GM19395 (cell line): ENCODE data around the gene OR10Z1.

ENCODE experiments used
- ATAC-seq: cut with Tn5 transposase; IDR thresholded peaks from one replicate; pipeline ENCODE4 v1.9.1; 2021; ENCODE audit warnings: mild to moderate bottlenecking, moderate library complexity; ENCODE audit not compliant: unreplicated experiment

Gene OR10Z1

GRCh38 chr1:158604968-158605367 lies at the start of gene OR10Z1:
OR10Z1 (plus strand) TSS chr1:158605268; CDS start chr1:158606439, 1,171 bp downstream.
- no peak for ATAC-seq

GRCh38 chr1:158559696-158560095 lies 45.4 kb upstream of the OR10Z1 start:
- ATAC-seq, result no peak

GRCh38 chr1:158563853-158564252 lies 41.2 kb upstream of the OR10Z1 start:
- ATAC-seq, result no peak

GRCh38 chr1:158564608-158565007 lies 40.5 kb upstream of the OR10Z1 start:
- no peak for ATAC-seq

GRCh38 chr1:158570480-158570879 lies 34.6 kb upstream of the OR10Z1 start, which contains the start of gene OR6P1:
OR6P1 (minus strand) TSS chr1:158570580; CDS start chr1:158563604, 6,976 bp downstream.
- ATAC-seq, result no peak

GRCh38 chr1:158572226-158572625 lies 32.8 kb upstream of the OR10Z1 start:
- no peak for ATAC-seq

- ATAC-seq, result no peak
Measured at GRCh38 chr1:158577561-158577960, 27.5 kb upstream of the OR10Z1 start.

- ATAC-seq, result no peak
Measured at GRCh38 chr1:158579733-158580132, 25.3 kb upstream of the OR10Z1 start, which contains the start of gene OR10X1. OR10X1 (minus strand) TSS chr1:158579899; CDS start chr1:158579899, 0 bp downstream.

- ATAC-seq, result no peak
Measured at GRCh38 chr1:158583962-158584361, 21.1 kb upstream of the OR10Z1 start.

GRCh38 chr1:158586942-158587341 lies 18.1 kb upstream of the OR10Z1 start:
- no peak for ATAC-seq

- no peak for ATAC-seq
Measured at GRCh38 chr1:158600735-158601134, 4.3 kb upstream of the OR10Z1 start.

- ATAC-seq, result no peak
Measured at GRCh38 chr1:158607296-158607695, 2.2 kb downstream of the OR10Z1 start.

GRCh38 chr1:158611916-158612315 lies 6.8 kb downstream of the OR10Z1 start:
- ATAC-seq, result no peak

- no peak for ATAC-seq
Measured at GRCh38 chr1:158613764-158614163, 8.7 kb downstream of the OR10Z1 start.

- ATAC-seq, result no peak
Measured at GRCh38 chr1:158638146-158638545, 33.1 kb downstream of the OR10Z1 start.

GRCh38 chr1:158638904-158639303 lies 33.8 kb downstream of the OR10Z1 start:
- ATAC-seq, result no peak

- ATAC-seq, result no peak
Measured at GRCh38 chr1:158644449-158644848, 39.4 kb downstream of the OR10Z1 start.

GRCh38 chr1:158646465-158646864 lies 41.4 kb downstream of the OR10Z1 start:
- ATAC-seq, result no peak

- ATAC-seq, result no peak
Measured at GRCh38 chr1:158649052-158649451, 44.0 kb downstream of the OR10Z1 start.

- no peak for ATAC-seq
Measured at GRCh38 chr1:158652721-158653334, 47.8 kb downstream of the OR10Z1 start.

GRCh38 chr1:158654086-158654485 lies 49.0 kb downstream of the OR10Z1 start:
- no peak for ATAC-seq

GRCh38 chr1:158654571-158654970 lies 49.5 kb downstream of the OR10Z1 start:
- no peak for ATAC-seq
